Caki2 (cell line): ENCODE measurements around the gene MKNK2. TPM values are rescaled to one million over a fixed set of nuclear protein-coding genes. Genes with fewer than 3 reads are reported as not detected.

Source experiments
- DNase-seq: peaks from one replicate; pipeline ENCODE4 v3.0.0-alpha.2; 2015; ENCODE audit warnings: low read depth
- in situ Hi-C: cut with HindIII; loops from 2 replicates; pipeline ENCODE4 v1.10.0; 2016; ENCODE audit warnings: low sequenced_read_pairs, low pct_unique_long_range_greater_than_20kb, mixed read lengths
- total RNA-seq: library from RNA; depleted of rRNA; stranded (reverse); fragments of >200 nt; shearing (Covaris generic); gene quantifications from 2 replicates; pipeline ENCODE4 v1.2.3, GENCODE V29; 2014; ENCODE audit warnings: low replicate concordance

The MKNK2 gene
- total RNA-seq, 1 experiment from 2014 or later, result 78.8 TPM

GRCh38 chr19:2081873-2082810 lies 31.1 kb upstream of the MKNK2 start:
- in situ Hi-C loops, result no loop called here
- DNase-seq, result no peak

GRCh38 chr19:2080336-2080988 lies 29.4 kb upstream of the MKNK2 start:
- DNase-seq, result no peak
- in situ Hi-C loops, result no loop called here

GRCh38 chr19:2079865-2080301 lies 28.8 kb upstream of the MKNK2 start:
- in situ Hi-C loops, result no loop called here
- no peak for DNase-seq

- no peak for DNase-seq
- in situ Hi-C loops, result no loop called here
These were observed 28.2 kb upstream of the MKNK2 start for GRCh38 chr19:2079076-2079864.

- DNase-seq, result no peak
- in situ Hi-C loops, result no loop called here
These were observed 27.0 kb upstream of the MKNK2 start for GRCh38 chr19:2077833-2078619.

- no peak for DNase-seq
- in situ Hi-C loops, result no loop called here
These were observed 26.4 kb upstream of the MKNK2 start for GRCh38 chr19:2077398-2077797.

- in situ Hi-C loops, result no loop called here
- DNase-seq, result no peak
These were observed 25.5 kb upstream of the MKNK2 start for GRCh38 chr19:2076526-2076944.

- DNase-seq, result no peak
- in situ Hi-C loops, result no loop called here
These were observed 21.9 kb upstream of the MKNK2 start for GRCh38 chr19:2072757-2073551.

GRCh38 chr19:2070986-2071673 lies 20.1 kb upstream of the MKNK2 start:
- in situ Hi-C loops, result no loop called here
- no peak for DNase-seq

GRCh38 chr19:2070436-2070827 lies 19.4 kb upstream of the MKNK2 start:
- in situ Hi-C loops, result no loop called here
- DNase-seq, result no peak

- DNase-seq, result peak; percentile 33
- in situ Hi-C loops, result no loop called here
These were observed 13.9 kb upstream of the MKNK2 start for GRCh38 chr19:2064788-2065524.

GRCh38 chr19:2064395-2064787 lies 13.3 kb upstream of the MKNK2 start:
- DNase-seq, result no peak
- in situ Hi-C loops, result no loop called here

GRCh38 chr19:2063824-2064223 lies 12.8 kb upstream of the MKNK2 start:
- DNase-seq, result no peak
- in situ Hi-C loops, result no loop called here

GRCh38 chr19:2062770-2063169 lies 11.7 kb upstream of the MKNK2 start:
- in situ Hi-C loops, result no loop called here
- no peak for DNase-seq

GRCh38 chr19:2062389-2062729 lies 11.3 kb upstream of the MKNK2 start:
- in situ Hi-C loops, result no loop called here
- no peak for DNase-seq
